Measurements from ENCODE around the gene RBFA.
A peak's percentile ranks its signal among the peaks of the same experiment; 100 is the strongest.

RBFA gene, protein sequence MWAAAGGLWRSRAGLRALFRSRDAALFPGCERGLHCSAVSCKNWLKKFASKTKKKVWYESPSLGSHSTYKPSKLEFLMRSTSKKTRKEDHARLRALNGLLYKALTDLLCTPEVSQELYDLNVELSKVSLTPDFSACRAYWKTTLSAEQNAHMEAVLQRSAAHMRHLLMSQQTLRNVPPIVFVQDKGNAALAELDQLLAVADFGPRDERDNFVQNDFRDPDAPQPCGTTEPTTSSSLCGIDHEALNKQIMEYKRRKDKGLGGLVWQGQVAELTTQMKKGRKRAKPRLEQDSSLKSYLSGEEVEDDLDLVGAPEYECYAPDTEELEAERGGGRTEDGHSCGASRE

GRCh38 chr18:80034068-80034851, at the start of gene RBFA:
TSS of gene RBFA (plus strand) at chr18:80034434. CDS start at chr18:80034496, 62 bp downstream.
- H3K4me3 ChIP-seq (ENCODE audit: low read depth, low read length) = peak within 1 kb of the TSS; percentile 90
- peak; percentile 97 for DNase-seq (ENCODE audit: low read depth)
- TF ChIP-seq MAX (IDR thresholded peaks at IDR 0.05; ENCODE audit: low read depth, low read length) (peak; percentile 72), MYC (IDR thresholded peaks at IDR 0.05; ENCODE audit: low read depth, low read length) (peak; percentile 82), POLR2A (IDR thresholded peaks at IDR 0.05; ENCODE audit: extremely low read depth, insufficient read length) (peak; percentile 73)
- TF ChIP-seq, protein P1, sequence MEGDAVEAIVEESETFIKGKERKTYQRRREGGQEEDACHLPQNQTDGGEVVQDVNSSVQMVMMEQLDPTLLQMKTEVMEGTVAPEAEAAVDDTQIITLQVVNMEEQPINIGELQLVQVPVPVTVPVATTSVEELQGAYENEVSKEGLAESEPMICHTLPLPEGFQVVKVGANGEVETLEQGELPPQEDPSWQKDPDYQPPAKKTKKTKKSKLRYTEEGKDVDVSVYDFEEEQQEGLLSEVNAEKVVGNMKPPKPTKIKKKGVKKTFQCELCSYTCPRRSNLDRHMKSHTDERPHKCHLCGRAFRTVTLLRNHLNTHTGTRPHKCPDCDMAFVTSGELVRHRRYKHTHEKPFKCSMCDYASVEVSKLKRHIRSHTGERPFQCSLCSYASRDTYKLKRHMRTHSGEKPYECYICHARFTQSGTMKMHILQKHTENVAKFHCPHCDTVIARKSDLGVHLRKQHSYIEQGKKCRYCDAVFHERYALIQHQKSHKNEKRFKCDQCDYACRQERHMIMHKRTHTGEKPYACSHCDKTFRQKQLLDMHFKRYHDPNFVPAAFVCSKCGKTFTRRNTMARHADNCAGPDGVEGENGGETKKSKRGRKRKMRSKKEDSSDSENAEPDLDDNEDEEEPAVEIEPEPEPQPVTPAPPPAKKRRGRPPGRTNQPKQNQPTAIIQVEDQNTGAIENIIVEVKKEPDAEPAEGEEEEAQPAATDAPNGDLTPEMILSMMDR (IDR thresholded peaks at IDR 0.05; ENCODE audit: low read depth, low read length) = no peak

GRCh38 chr18:79985172-79985571, 49.1 kb upstream of the RBFA start:
- peak overlapping the region; percentile 11 for H3K4me3 ChIP-seq (ENCODE audit: low read depth, low read length)
- DNase-seq (ENCODE audit: low read depth) = no peak
- TF ChIP-seq MAX (IDR thresholded peaks at IDR 0.05; ENCODE audit: low read depth, low read length) (no peak), POLR2A (IDR thresholded peaks at IDR 0.05; ENCODE audit: extremely low read depth, insufficient read length) (no peak), MYC (IDR thresholded peaks at IDR 0.05; ENCODE audit: low read depth, low read length) (no peak)
- TF ChIP-seq, protein P1 (IDR thresholded peaks at IDR 0.05; ENCODE audit: low read depth, low read length) = no peak

GRCh38 chr18:79986726-79987125, 47.5 kb upstream of the RBFA start:
- no peak for DNase-seq (ENCODE audit: low read depth)
- no peak for TF ChIP-seq MAX (IDR thresholded peaks at IDR 0.05; ENCODE audit: low read depth, low read length)
- no peak for TF ChIP-seq POLR2A (IDR thresholded peaks at IDR 0.05; ENCODE audit: extremely low read depth, insufficient read length)
- TF ChIP-seq MYC (IDR thresholded peaks at IDR 0.05; ENCODE audit: low read depth, low read length) = no peak
- TF ChIP-seq, protein P1 (IDR thresholded peaks at IDR 0.05; ENCODE audit: low read depth, low read length) = no peak
- peak overlapping the region; percentile 74 for H3K4me3 ChIP-seq (ENCODE audit: low read depth, low read length)

DNA sequence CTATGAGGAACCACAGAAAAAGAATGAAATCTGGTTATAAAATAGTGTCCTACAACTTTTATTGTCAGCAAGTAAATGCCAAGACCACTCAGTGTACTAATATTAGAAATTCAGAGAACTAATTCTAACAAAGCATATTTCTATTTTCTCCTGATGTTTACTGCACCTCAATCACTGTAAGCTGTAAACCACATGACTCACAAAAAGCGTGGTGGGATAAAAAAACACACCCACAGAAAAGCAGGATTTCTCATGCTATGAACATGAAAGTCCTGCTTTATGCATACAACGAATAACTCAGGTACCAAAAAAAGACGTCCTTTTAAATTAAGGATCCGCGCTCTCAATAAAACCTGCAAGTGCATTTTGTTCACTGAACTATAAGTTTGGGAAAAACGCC, 46.7 kb upstream of the RBFA start:
- no peak for DNase-seq (ENCODE audit: low read depth)
- peak overlapping the region; percentile 74 for H3K4me3 ChIP-seq (ENCODE audit: low read depth, low read length)
- TF ChIP-seq, protein P1 (IDR thresholded peaks at IDR 0.05; ENCODE audit: low read depth, low read length) = no peak
- TF ChIP-seq POLR2A (IDR thresholded peaks at IDR 0.05; ENCODE audit: extremely low read depth, insufficient read length) (no peak), MYC (IDR thresholded peaks at IDR 0.05; ENCODE audit: low read depth, low read length) (no peak), MAX (IDR thresholded peaks at IDR 0.05; ENCODE audit: low read depth, low read length) (no peak)

- peak; percentile 83 for DNase-seq (ENCODE audit: low read depth)
- peak; percentile 72; the same call in 1 of the 2 replicates for TF ChIP-seq MAX (IDR thresholded peaks at IDR 0.05; ENCODE audit: low read depth, low read length)
- TF ChIP-seq MYC (IDR thresholded peaks at IDR 0.05; ENCODE audit: low read depth, low read length) = peak; percentile 51
- TF ChIP-seq POLR2A (IDR thresholded peaks at IDR 0.05; ENCODE audit: extremely low read depth, insufficient read length) = no peak
- TF ChIP-seq, protein P1 (IDR thresholded peaks at IDR 0.05; ENCODE audit: low read depth, low read length) = peak; percentile 25
- H3K4me3 ChIP-seq (ENCODE audit: low read depth, low read length) = peak overlapping the region; percentile 74
These were observed 46.2 kb upstream of the RBFA start for GRCh38 chr18:79988071-79988450.
